Caco-2 (cell line): Measurements from ENCODE around the gene CUL7. TPM values are rescaled to one million over a fixed set of nuclear protein-coding genes. Genes with fewer than 3 reads are reported as not detected.

Experiments used
- BruUV-seq: library from RNA; stranded (reverse); fragments of 400-500 nt; replicated peaks from 2 replicates; lab custom pipeline; 2021; lab: Mats Ljungman, UMichigan
- CTCF ChIA-PET: fragments of 300-600 bp; sonication (Branson Sonifier 250); formaldehyde crosslinking; loops from one replicate; lab custom pipeline; 2022; ENCODE audit warnings: antibody characterized with exemption; lab: Charles Lee
- POLR2A ChIA-PET: fragments of 300-600 bp; sonication (Branson Sonifier 250); formaldehyde crosslinking; loops from one replicate; lab custom pipeline; 2022; ENCODE audit warnings: antibody characterized with exemption; lab: Charles Lee
- DNase-seq, 2 experiments: peaks; one replicate each; pipeline versions ENCODE4 v3.0.0 to v3.0.0-alpha.2; 2020 to 2022
- H3K27me3 ChIP-seq: replicated peaks from 2 replicates; pipeline ENCODE4 v1.6.0; 2011; ENCODE audit warnings: low read length; ENCODE audit not compliant: control insufficient read depth, insufficient read depth
- H3K36me3 ChIP-seq: 2 replicates; pipeline ENCODE4 v1.5.1; 2011; ENCODE audit warnings: low read length; ENCODE audit not compliant: control insufficient read depth, insufficient read depth
- H3K4me1 ChIP-seq: fragments of 250-450 bp; sonication (Bioruptor Pico); 2 replicates; pipeline ENCODE4 v1.5.1; 2020; ENCODE audit warnings: mild to moderate bottlenecking
- H3K4me3 ChIP-seq: 2 replicates; pipeline ENCODE4 v1.5.1; 2011; ENCODE audit warnings: low read depth, mild to moderate bottlenecking, control low read depth, low read length
- H3K9me3 ChIP-seq: fragments of 250-450 bp; sonication (Bioruptor Pico); 2 replicates; pipeline ENCODE4 v1.5.1; 2020; ENCODE audit warnings: mild to moderate bottlenecking, moderate library complexity
- H3K27ac Mint-ChIP-seq: one replicate; pipeline ENCODE4 v1.8.0; 2022; ENCODE audit warnings: mixed read lengths; ENCODE audit not compliant: unreplicated experiment
- H3K27me3 Mint-ChIP-seq: one replicate; pipeline ENCODE4 v1.8.0; 2022; ENCODE audit warnings: mixed read lengths; ENCODE audit not compliant: insufficient read depth, unreplicated experiment
- H3K36me3 Mint-ChIP-seq: one replicate; pipeline ENCODE4 v1.8.0; 2022; ENCODE audit warnings: mild to moderate bottlenecking, mixed read lengths; ENCODE audit not compliant: insufficient read depth, unreplicated experiment
- H3K4me1 Mint-ChIP-seq: one replicate; pipeline ENCODE4 v1.8.0; 2022; ENCODE audit warnings: low read depth, mixed read lengths; ENCODE audit not compliant: unreplicated experiment
- H3K4me3 Mint-ChIP-seq: one replicate; pipeline ENCODE4 v1.8.0; 2022; ENCODE audit warnings: mild to moderate bottlenecking, moderate library complexity, mixed read lengths; ENCODE audit not compliant: unreplicated experiment
- H3K9me3 Mint-ChIP-seq: one replicate; pipeline ENCODE4 v1.8.0; 2022; ENCODE audit warnings: mixed read lengths; ENCODE audit not compliant: unreplicated experiment
- intact Hi-C: fragments of 100-400 bp; cut with micrococcal nuclease; formaldehyde crosslinking; loops from one replicate; pipeline ENCODE4 v1.10.0; 2022; ENCODE audit not compliant: unreplicated experiment
- total RNA-seq: library from RNA; stranded (reverse); gene quantifications from 2 replicates; pipeline ENCODE4 v1.2.3, GENCODE V29; 2022
- TF ChIP-seq, protein P1 (sequence below), 2 experiments: fragments of 200-600 bp in 1 of 2; IDR thresholded peaks; 1 replicate in 1 of 2; 2 replicates in 1 of 2; pipeline versions ENCODE4 v1.5.1 to v1.8.0; 2011 to 2022; ENCODE audit warnings: antibody characterized with exemption in 1 of 2, control low read depth in 1 of 2, inconsistent platforms in 1 of 2, low read depth in 1 of 2, low read length in 1 of 2, mild to moderate bottlenecking in 1 of 2, moderate library complexity in 1 of 2; ENCODE audit not compliant: insufficient read depth in 1 of 2, severe bottlenecking in 1 of 2, unreplicated experiment in 1 of 2

The CUL7 gene
- total RNA-seq, 1 experiment from 2014 or later: 26.7 TPM

DNA sequence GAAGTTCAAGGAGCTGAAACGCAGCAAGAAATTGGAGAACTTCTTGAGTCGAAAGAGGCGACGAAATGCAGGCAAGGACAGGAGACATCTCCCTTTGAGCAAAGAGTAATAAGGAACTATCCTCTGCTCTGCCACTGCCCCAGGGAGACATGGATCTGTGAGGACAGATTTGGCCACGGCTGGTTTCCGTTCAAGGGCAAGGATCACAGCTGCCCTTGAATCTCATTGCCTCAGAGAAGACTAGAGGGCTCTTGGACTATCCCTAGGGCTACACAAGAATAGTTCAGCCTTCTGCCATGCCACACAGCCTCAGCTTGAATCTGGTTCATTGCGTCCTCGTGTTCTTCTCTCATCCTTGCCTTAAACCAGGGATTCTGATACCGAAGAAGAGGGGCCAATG is 24.5 kb downstream of the CUL7 start:
- H3K9me3 ChIP-seq: no peaks in the 10 kb centered on the region
- H3K9me3 Mint-ChIP-seq: no peaks in the 10 kb centered on the region

DNA sequence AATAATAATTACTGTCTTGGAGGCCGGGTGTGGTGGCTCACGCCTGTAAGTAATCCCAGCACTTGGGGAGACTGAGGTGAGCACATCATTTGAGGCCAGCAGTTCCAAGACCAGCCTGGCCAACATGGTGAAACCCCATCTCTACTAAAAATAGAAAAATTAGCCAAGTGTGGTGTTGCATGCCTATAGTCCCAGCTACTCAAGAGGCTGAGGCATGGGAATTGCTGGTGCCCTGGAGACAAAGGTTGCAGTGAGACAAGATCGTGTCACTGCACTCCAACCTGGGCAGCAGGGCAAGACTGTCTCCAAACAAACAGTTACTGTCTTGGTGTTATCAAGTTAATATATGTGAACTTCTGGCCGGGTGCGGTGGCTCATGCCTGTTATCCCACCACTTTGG is 27.3 kb downstream of the CUL7 start:
- Mint-ChIP-seq H3K27ac (no peak overlapping the region), H3K4me1 (no peaks in the 10 kb centered on the region), H3K36me3 (peaks cover 88% of the 10 kb centered on the region), H3K27me3 (no peaks in the 10 kb centered on the region), H3K4me3 (no peak overlapping the region), H3K9me3 (no peaks in the 10 kb centered on the region)
- H3K36me3 ChIP-seq: peaks cover 3% of the 10 kb centered on the region; the same call in 1 of the 2 replicates
- DNase-seq: no peak
- intact Hi-C loops: no loop called here
- CTCF ChIA-PET: no interaction called here
- no TSS peak for BruUV-seq
- no peak overlapping the region for H3K4me3 ChIP-seq
- 0 out of 2 replicates have a peak, but pooled peaks cover 3% of the 10 kb centered on the region for H3K4me1 ChIP-seq
- H3K9me3 ChIP-seq: no peaks in the 10 kb centered on the region
- TF ChIP-seq, protein P1, sequence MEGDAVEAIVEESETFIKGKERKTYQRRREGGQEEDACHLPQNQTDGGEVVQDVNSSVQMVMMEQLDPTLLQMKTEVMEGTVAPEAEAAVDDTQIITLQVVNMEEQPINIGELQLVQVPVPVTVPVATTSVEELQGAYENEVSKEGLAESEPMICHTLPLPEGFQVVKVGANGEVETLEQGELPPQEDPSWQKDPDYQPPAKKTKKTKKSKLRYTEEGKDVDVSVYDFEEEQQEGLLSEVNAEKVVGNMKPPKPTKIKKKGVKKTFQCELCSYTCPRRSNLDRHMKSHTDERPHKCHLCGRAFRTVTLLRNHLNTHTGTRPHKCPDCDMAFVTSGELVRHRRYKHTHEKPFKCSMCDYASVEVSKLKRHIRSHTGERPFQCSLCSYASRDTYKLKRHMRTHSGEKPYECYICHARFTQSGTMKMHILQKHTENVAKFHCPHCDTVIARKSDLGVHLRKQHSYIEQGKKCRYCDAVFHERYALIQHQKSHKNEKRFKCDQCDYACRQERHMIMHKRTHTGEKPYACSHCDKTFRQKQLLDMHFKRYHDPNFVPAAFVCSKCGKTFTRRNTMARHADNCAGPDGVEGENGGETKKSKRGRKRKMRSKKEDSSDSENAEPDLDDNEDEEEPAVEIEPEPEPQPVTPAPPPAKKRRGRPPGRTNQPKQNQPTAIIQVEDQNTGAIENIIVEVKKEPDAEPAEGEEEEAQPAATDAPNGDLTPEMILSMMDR (IDR thresholded peaks at IDR 0.05; ENCODE audit: insufficient read depth in 1 of 2, low read depth in 1 of 2, low read length in 1 of 2, severe bottlenecking in 1 of 2, unreplicated experiment in 1 of 2): no peak
- no peaks in the 10 kb centered on the region for H3K27me3 ChIP-seq
- POLR2A ChIA-PET: interaction anchor here (0.6 kb wide), 1 partner anchor 32 kb away, joined by 4 read pairs; no protein-coding TSS in a partner anchor

More for the DNA sequence above, 24.5 kb downstream of the CUL7 start:
- Mint-ChIP-seq H3K36me3 (peaks cover 96% of the 10 kb centered on the region), H3K27me3 (no peaks in the 10 kb centered on the region), H3K4me1 (no peaks in the 10 kb centered on the region), H3K27ac (no peak overlapping the region), H3K4me3 (no peak overlapping the region)
- DNase-seq: no peak
- no peaks in the 10 kb centered on the region for H3K4me1 ChIP-seq
- no peaks in the 10 kb centered on the region for H3K27me3 ChIP-seq
- TF ChIP-seq, protein P1 (IDR thresholded peaks at IDR 0.05; ENCODE audit: insufficient read depth in 1 of 2, low read depth in 1 of 2, low read length in 1 of 2, severe bottlenecking in 1 of 2, unreplicated experiment in 1 of 2): no peak
- intact Hi-C loops: no loop called here
- ChIA-PET CTCF (no interaction called here), POLR2A (interaction anchor here (0.6 to 1.1 kb wide), 3 partner anchors 15 to 119 kb away, joined by 3 read pairs; partner anchors contain the start of genes KLC4, KLHDC3 and MRPL2)
- no peak overlapping the region for H3K4me3 ChIP-seq
- BruUV-seq: no TSS peak
- H3K36me3 ChIP-seq: peaks cover 4% of the 10 kb centered on the region

DNA sequence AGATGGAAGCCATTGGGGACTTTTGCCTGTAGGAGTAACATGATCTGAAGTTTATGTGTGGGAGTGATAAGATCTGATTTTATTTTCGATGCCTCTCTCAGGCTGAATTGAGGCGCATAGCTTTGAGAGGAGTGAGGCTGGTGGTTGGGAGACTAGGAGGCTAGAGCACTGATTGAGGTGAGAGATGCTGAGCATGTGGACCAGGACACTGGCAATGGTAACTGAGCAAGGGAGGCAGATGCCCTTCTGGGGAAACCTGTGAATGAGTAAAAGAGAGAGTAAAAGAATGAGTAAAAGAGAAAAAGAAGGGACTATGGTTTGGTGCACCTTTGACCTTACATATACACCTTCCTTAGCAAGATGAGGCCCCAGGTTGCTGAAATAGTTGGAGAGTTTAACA is 29.2 kb downstream of the CUL7 start:
- intact Hi-C loops: no loop called here
- no peak overlapping the region for H3K27ac Mint-ChIP-seq
- H3K9me3 Mint-ChIP-seq: no peaks in the 10 kb centered on the region
- no TSS peak for BruUV-seq
- Histone ChIP-seq H3K9me3 (no peaks in the 10 kb centered on the region), H3K4me1 (peaks cover 10% of the 10 kb centered on the region), H3K4me3 (no peak overlapping the region), H3K36me3 (peaks cover 3% of the 10 kb centered on the region; the same call in 1 of the 2 replicates), H3K27me3 (no peaks in the 10 kb centered on the region)
- H3K36me3 Mint-ChIP-seq: peaks cover 80% of the 10 kb centered on the region
- ChIA-PET POLR2A (no interaction called here), CTCF (no interaction called here)
- H3K27me3 Mint-ChIP-seq: no peaks in the 10 kb centered on the region
- H3K4me3 Mint-ChIP-seq: no peak overlapping the region
- no peak for DNase-seq
- no peaks in the 10 kb centered on the region for H3K4me1 Mint-ChIP-seq
- TF ChIP-seq, protein P1 (IDR thresholded peaks at IDR 0.05; ENCODE audit: insufficient read depth in 1 of 2, low read depth in 1 of 2, low read length in 1 of 2, severe bottlenecking in 1 of 2, unreplicated experiment in 1 of 2): no peak
